Umbilical cord (tissue), 2 donors: ENCODE data around the gene ADAMTS16. TPM values are rescaled to one million over a fixed set of nuclear protein-coding genes. Genes with fewer than 3 reads are reported as not detected.

Experiments
- DNase-seq: peaks from one replicate; pipeline ENCODE4 v3.0.0-alpha.2; 2015; ENCODE audit warnings: low spot score
- total RNA-seq: library from RNA; depleted of rRNA; stranded (reverse); fragments of >200 nt; gene quantifications from one replicate; pipeline ENCODE4 v1.2.3, GENCODE V29; 2014; ENCODE audit warnings: low replicate concordance; ENCODE audit not compliant: insufficient read depth

The ADAMTS16 gene
- total RNA-seq, 1 donor from 2014 or later, result 7.2 TPM

- DNase-seq, result no peak
Measured at GRCh38 chr5:5287419-5287818, 147.3 kb downstream of the ADAMTS16 start.

- no peak for DNase-seq
Measured at GRCh38 chr5:5288201-5288600, 148.1 kb downstream of the ADAMTS16 start.

- DNase-seq, result no peak
Measured at GRCh38 chr5:5289537-5289936, 149.4 kb downstream of the ADAMTS16 start.

- DNase-seq, result no peak
Measured at GRCh38 chr5:5290674-5291334, 150.7 kb downstream of the ADAMTS16 start.

- DNase-seq, result no peak
Measured at GRCh38 chr5:5291357-5291756, 151.2 kb downstream of the ADAMTS16 start.

GRCh38 chr5:5293029-5293428 lies 152.9 kb downstream of the ADAMTS16 start:
- no peak for DNase-seq

- no peak for DNase-seq
Measured at GRCh38 chr5:5294429-5294828, 154.3 kb downstream of the ADAMTS16 start.

- DNase-seq, result no peak
Measured at GRCh38 chr5:5295351-5295750, 155.2 kb downstream of the ADAMTS16 start.

GRCh38 chr5:5296051-5296450 lies 155.9 kb downstream of the ADAMTS16 start:
- peak; percentile 67 for DNase-seq

GRCh38 chr5:5297432-5298067 lies 157.4 kb downstream of the ADAMTS16 start:
- DNase-seq, result peak; percentile 28

GRCh38 chr5:5298068-5298633 lies 158.0 kb downstream of the ADAMTS16 start:
- no peak for DNase-seq

GRCh38 chr5:5298841-5299541 lies 158.9 kb downstream of the ADAMTS16 start:
- DNase-seq, result no peak

GRCh38 chr5:5301176-5301575 lies 161.0 kb downstream of the ADAMTS16 start:
- no peak for DNase-seq

GRCh38 chr5:5302201-5302600 lies 162.1 kb downstream of the ADAMTS16 start:
- no peak for DNase-seq

GRCh38 chr5:5303242-5303641 lies 163.1 kb downstream of the ADAMTS16 start:
- no peak for DNase-seq

GRCh38 chr5:5304361-5305020 lies 164.4 kb downstream of the ADAMTS16 start:
- DNase-seq, result no peak

- DNase-seq, result peak; percentile 71
Measured at GRCh38 chr5:5306696-5307095, 166.6 kb downstream of the ADAMTS16 start.

- no peak for DNase-seq
Measured at GRCh38 chr5:5308319-5308718, 168.2 kb downstream of the ADAMTS16 start.

- peak; percentile 41 for DNase-seq
Measured at GRCh38 chr5:5309645-5310044, 169.5 kb downstream of the ADAMTS16 start.

GRCh38 chr5:5313101-5313635 lies 173.0 kb downstream of the ADAMTS16 start:
- peak; percentile 68 for DNase-seq

- no peak for DNase-seq
Measured at GRCh38 chr5:5314166-5314565, 174.0 kb downstream of the ADAMTS16 start.

GRCh38 chr5:5314626-5315025 lies 174.5 kb downstream of the ADAMTS16 start:
- DNase-seq, result no peak
